GM23338 (cell line): ENCODE data around the gene CDHR2. TPM values are rescaled to one million over a fixed set of nuclear protein-coding genes. Genes with fewer than 3 reads are reported as not detected.

Experiments used
- ATAC-seq: fragments of 200-7000 bp; cut with Tn5 transposase; 3 replicates; pipeline ENCODE4 v1.9.1; 2020
- DNase-seq: peaks from one replicate; pipeline ENCODE4 v3.0.0-alpha.2; 2015; ENCODE audit warnings: low spot score
- H2AFZ ChIP-seq: fragments of 200-600 bp; sonication (generic); 2 replicates; pipeline ENCODE4 v1.8.0; 2016; ENCODE audit warnings: antibody characterized with exemption, mild to moderate bottlenecking, moderate library complexity
- H3F3A ChIP-seq: fragments of 200-600 bp; sonication (generic); replicated peaks from 2 replicates; pipeline ENCODE4 v1.8.0; 2017; ENCODE audit warnings: antibody characterized with exemption, mixed run types, low read depth
- H3K27ac ChIP-seq: fragments of 200-600 bp; sonication (generic); 2 replicates; pipeline ENCODE4 v1.6.1; 2016; ENCODE audit warnings: low read depth
- H3K27me3 ChIP-seq: fragments of 200-600 bp; sonication (generic); 2 replicates; pipeline ENCODE4 v1.8.0; 2016; ENCODE audit warnings: mild to moderate bottlenecking, mixed run types, moderate library complexity; ENCODE audit not compliant: insufficient read depth
- H3K36me3 ChIP-seq: fragments of 200-600 bp; sonication (generic); 2 replicates; pipeline ENCODE4 v1.8.0; 2016; ENCODE audit warnings: mild to moderate bottlenecking; ENCODE audit not compliant: insufficient read depth
- H3K4me1 ChIP-seq: fragments of 200-600 bp; sonication (generic); 2 replicates; pipeline ENCODE4 v1.8.0; 2016; ENCODE audit warnings: mild to moderate bottlenecking, moderate library complexity; ENCODE audit not compliant: insufficient read depth
- H3K4me2 ChIP-seq: fragments of 200-600 bp; sonication (generic); 2 replicates; pipeline ENCODE4 v1.7.1; 2017; ENCODE audit warnings: mixed run types
- H3K4me3 ChIP-seq: fragments of 200-600 bp; sonication (generic); 2 replicates; pipeline ENCODE4 v1.6.1; 2016; ENCODE audit warnings: mixed run types
- H3K79me2 ChIP-seq: fragments of 200-600 bp; sonication (generic); replicated peaks from 2 replicates; pipeline ENCODE4 v1.8.0; 2017; ENCODE audit warnings: mild to moderate bottlenecking; ENCODE audit not compliant: insufficient read depth
- H3K9me2 ChIP-seq: fragments of 200-600 bp; sonication (generic); 2 replicates; pipeline ENCODE4 v1.8.0; 2017; ENCODE audit not compliant: insufficient read depth
- H4K20me1 ChIP-seq: fragments of 200-600 bp; sonication (generic); replicated peaks from 2 replicates; pipeline ENCODE4 v1.8.0; 2017; ENCODE audit warnings: mild to moderate bottlenecking; ENCODE audit not compliant: insufficient read depth
- H3K27ac Mint-ChIP-seq: 2 replicates; pipeline ENCODE4 v1.8.0; 2020; ENCODE audit warnings: inconsistent platforms, mild to moderate bottlenecking, moderate library complexity, mixed read lengths
- H3K27me3 Mint-ChIP-seq: 3 replicates; pipeline ENCODE4 v1.8.0; 2022; ENCODE audit warnings: low read depth, mild to moderate bottlenecking, moderate library complexity, mixed read lengths, inconsistent platforms; ENCODE audit not compliant: insufficient read depth, poor library complexity
- H3K36me3 Mint-ChIP-seq: 3 replicates; pipeline ENCODE4 v1.8.0; 2021; ENCODE audit warnings: low read depth, mild to moderate bottlenecking, inconsistent platforms, moderate library complexity, mixed read lengths
- H3K4me1 Mint-ChIP-seq: 3 replicates; pipeline ENCODE4 v1.8.0; 2020; ENCODE audit warnings: mild to moderate bottlenecking, inconsistent platforms, mixed read lengths
- H3K4me3 Mint-ChIP-seq: 3 replicates; pipeline ENCODE4 v1.8.0; 2021; ENCODE audit warnings: moderate library complexity, mild to moderate bottlenecking, inconsistent platforms, mixed read lengths
- H3K9me3 Mint-ChIP-seq: 3 replicates; pipeline ENCODE4 v1.8.0; 2020; ENCODE audit warnings: moderate library complexity, mild to moderate bottlenecking, inconsistent platforms, mixed read lengths
- CREB1 ChIP-seq: fragments of 250-450 bp; sonication (Bioruptor Pico); IDR thresholded peaks from 2 replicates; pipeline ENCODE4 v1.5.0; 2020; ENCODE audit warnings: low read depth, mild to moderate bottlenecking, moderate library complexity
- CTCF ChIP-seq, 2 experiments: fragments of 200-600 bp in 1 of 2; sonication (generic) in 1 of 2; conservative IDR thresholded peaks; 2 replicates each; pipeline versions ENCODE4 v1.5.1 to v1.6.1; 2016 to 2017; ENCODE audit warnings: antibody characterized with exemption in 2 of 2, low read depth in 2 of 2, mild to moderate bottlenecking in 2 of 2, moderate library complexity in 1 of 2
- ETS1 ChIP-seq: IDR thresholded peaks from 2 replicates; pipeline ENCODE4 v1.6.1; 2016; ENCODE audit warnings: antibody characterized with exemption
- EZH2 ChIP-seq: fragments of 200-600 bp; sonication (generic); IDR thresholded peaks from one replicate; pipeline ENCODE4 v1.8.0; 2017; ENCODE audit warnings: antibody characterized with exemption, mild to moderate bottlenecking, low read depth; ENCODE audit not compliant: unreplicated experiment
- EZH2phosphoT487 ChIP-seq: fragments of 200-600 bp; sonication (generic); IDR thresholded peaks from one replicate; pipeline ENCODE4 v1.8.1; 2018; ENCODE audit warnings: antibody characterized with exemption; ENCODE audit not compliant: unreplicated experiment
- JUNB ChIP-seq: IDR thresholded peaks from one replicate; pipeline ENCODE4 v1.6.1; 2016; ENCODE audit warnings: antibody characterized with exemption; ENCODE audit not compliant: unreplicated experiment
- NANOG ChIP-seq: IDR thresholded peaks from 2 replicates; pipeline ENCODE4 v1.6.1; 2016; ENCODE audit warnings: antibody characterized with exemption, borderline replicate concordance
- POLR2AphosphoS5 ChIP-seq: IDR thresholded peaks from 2 replicates; pipeline ENCODE4 v1.6.1; 2016; ENCODE audit warnings: antibody characterized with exemption, low read depth
- REST ChIP-seq: IDR thresholded peaks from one replicate; pipeline ENCODE4 v1.6.1; 2018; ENCODE audit warnings: antibody characterized with exemption; ENCODE audit not compliant: unreplicated experiment
- STAT1 ChIP-seq: IDR thresholded peaks from one replicate; pipeline ENCODE4 v1.6.1; 2016; ENCODE audit warnings: antibody characterized with exemption; ENCODE audit not compliant: unreplicated experiment
- ZNF114 ChIP-seq: fragments of 250-450 bp; sonication (Bioruptor Pico); IDR thresholded peaks from 2 replicates; pipeline ENCODE4 v1.5.0; 2020; ENCODE audit warnings: mild to moderate bottlenecking, moderate library complexity
- ZNF331 ChIP-seq: fragments of 250-450 bp; sonication (Bioruptor Pico); IDR thresholded peaks from 2 replicates; pipeline ENCODE4 v1.5.0; 2020; ENCODE audit warnings: low read depth, mild to moderate bottlenecking, moderate library complexity
- ZNF462 ChIP-seq: fragments of 250-450 bp; sonication (Bioruptor Pico); IDR thresholded peaks from 2 replicates; pipeline ENCODE4 v1.5.0; 2020; ENCODE audit warnings: mild to moderate bottlenecking, moderate library complexity
- polyA plus RNA-seq: library from polyadenylated mRNA; unstranded; fragments of >200 nt; fragmentation: Nextera tagmentation; extraction: Ambion mirVana; gene quantifications from 2 replicates; pipeline ENCODE4 v1.2.1, GENCODE V29; 2016
- total RNA-seq: library from RNA; depleted of rRNA; stranded (reverse); fragments of >200 nt; shearing (Covaris generic); gene quantifications from 2 replicates; pipeline ENCODE4 v1.2.3, GENCODE V29; 2014

Gene CDHR2
- total and polyA plus RNA-seq, 2 experiments from 2014 or later, result not detected

GRCh38 chr5:176561259-176561658 is 12.1 kb downstream of the CDHR2 start:
- Mint-ChIP-seq H3K9me3 (peaks cover 5% of the 10 kb centered on the region; the same call in 1 of the 3 replicates), H3K4me1 (peaks cover 10% of the 10 kb centered on the region), H3K4me3 (no peak overlapping the region), H3K27me3 (peaks cover 18% of the 10 kb centered on the region), H3K36me3 (no peaks in the 10 kb centered on the region), H3K27ac (no peak overlapping the region)
- Histone ChIP-seq H3K4me2 (no peak overlapping the region), H2AFZ (no peak overlapping the region), H3K4me3 (no peak overlapping the region), H4K20me1 (no peaks in the 10 kb centered on the region), H3K4me1 (peaks cover 5% of the 10 kb centered on the region; the same call in 1 of the 2 replicates), H3K79me2 (no peaks in the 10 kb centered on the region), H3K27ac (no peak overlapping the region), H3K36me3 (no peaks in the 10 kb centered on the region), H3K27me3 (no peaks in the 10 kb centered on the region), H3F3A (no peaks in the 10 kb centered on the region), H3K9me2 (no peaks in the 10 kb centered on the region)
- ATAC-seq, result no peak
- DNase-seq, result no peak
- no peak for TF ChIP-seq REST
- no peak for TF ChIP-seq ZNF114 (CRISPR knock-in tag)
- no peak for TF ChIP-seq ZNF462 (CRISPR knock-in tag)
- no peak for TF ChIP-seq JUNB
- no peak for TF ChIP-seq NANOG
- no peak for TF ChIP-seq EZH2phosphoT487
- no peak for TF ChIP-seq ETS1
- TF ChIP-seq POLR2AphosphoS5, result no peak
- no peak for TF ChIP-seq CREB1 (CRISPR knock-in tag)
- TF ChIP-seq STAT1, result no peak
- no peak for TF ChIP-seq ZNF331 (CRISPR knock-in tag)
- no peak for TF ChIP-seq EZH2
- TF ChIP-seq CTCF (conservative IDR thresholded peaks at IDR 0.05; ENCODE audit: low read depth in 2 of 2), result no peak
